A549 treated with CpdA at 1 μM for 4 hours (cell line): ENCODE results near the gene ZNF391. TPM values are rescaled to one million over a fixed set of nuclear protein-coding genes. Genes with fewer than 3 reads are reported as not detected.

Experiments
- total RNA-seq: library from RNA; stranded (reverse); fragments of 200-300 nt; extraction: Qiagen RNA extraction; gene quantifications from 5 replicates; pipeline ENCODE4 v1.2.3, GENCODE V29; 2022; ENCODE audit warnings: low read depth

Gene ZNF391
- 0.24 to 0.55 TPM (median 0.27 TPM) in 5 replicates for total RNA-seq

GRCh38 chr6:27388293-27389197 is at the start of gene ZNF391:
TSS of gene ZNF391 (plus strand) at chr6:27388759. CDS start at chr6:27400371, 11,612 bp downstream.

Other genes with a start within 250 kb of the ZNF391 start
- gene PRSS16, start 141.1 kb upstream of the ZNF391 start, total RNA-seq: 3.1 to 4.7 TPM (median 4.0 TPM) in 5 replicates
- not detected in 5 replicates for gene POM121L2, start 76.5 kb upstream of the ZNF391 start, total RNA-seq
- 2.5 to 3.4 TPM (median 2.9 TPM) in 5 replicates for gene ZNF184, start 84.3 kb downstream of the ZNF391 start, total RNA-seq